ENCODE data around the gene PPP1R9A. TPM values are rescaled to one million over a fixed set of nuclear protein-coding genes. Genes with fewer than 3 reads are reported as not detected.

PPP1R9A gene
- polyA plus RNA-seq, 1 donor from 2014 or later, result 52.8 TPM

DNA sequence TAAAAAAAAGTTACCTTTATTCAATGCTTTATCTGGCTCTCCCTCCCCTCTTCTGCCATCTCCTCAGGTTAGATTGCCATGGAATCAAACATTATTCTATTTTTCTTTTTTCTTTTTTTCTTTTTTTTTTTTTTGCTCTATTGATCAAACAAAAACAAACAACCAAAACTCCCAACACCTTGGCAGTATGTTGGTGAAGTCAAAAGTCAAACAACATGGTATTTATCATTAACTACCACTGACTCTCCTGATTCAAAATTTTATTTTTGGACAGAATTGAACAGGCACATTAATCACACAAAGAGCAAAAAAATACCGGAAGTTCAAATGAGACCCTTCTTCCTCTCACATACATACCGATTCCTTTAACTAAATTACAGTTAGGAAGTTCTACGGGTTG lies 410.6 kb downstream of the PPP1R9A start:
- H3K27me3 ChIP-seq (ENCODE audit: insufficient read depth, low read depth, low read length), result no peaks in the 10 kb centered on the region
- no peak overlapping the region for H3K9ac ChIP-seq (ENCODE audit: low read length)

GRCh38 chr7:95318501-95319100 lies 411.2 kb downstream of the PPP1R9A start:
- H3K27ac ChIP-seq (ENCODE audit: low read length), result no peak overlapping the region
- H3K36me3 ChIP-seq (ENCODE audit: insufficient read depth, low read length), result no peaks in the 10 kb centered on the region
- H3K9me2 ChIP-seq (ENCODE audit: insufficient read depth, low read length), result no peaks in the 10 kb centered on the region
- no peaks in the 10 kb centered on the region for H3K79me2 ChIP-seq (replicated peaks; ENCODE audit: insufficient read depth, low read length)
- no peaks in the 10 kb centered on the region for H3K9me3 ChIP-seq (ENCODE audit: low read length)
- no peak overlapping the region for H2AFZ ChIP-seq (ENCODE audit: low read depth, low read length)
- H3F3A ChIP-seq (ENCODE audit: insufficient read depth, low read length, poor library complexity, severe bottlenecking), result no peaks in the 10 kb centered on the region
- H3K4me3 ChIP-seq (ENCODE audit: low read length), result no peak overlapping the region
- TF ChIP-seq EP300 (conservative IDR thresholded peaks at IDR 0.05; ENCODE audit: poor library complexity, severe bottlenecking), result no peak
- TF ChIP-seq SMC3 (conservative IDR thresholded peaks at IDR 0.05; ENCODE audit: poor library complexity), result no peak
- no peak for TF ChIP-seq MXI1 (conservative IDR thresholded peaks at IDR 0.05; ENCODE audit: poor library complexity, severe bottlenecking)
- TF ChIP-seq POLR2AphosphoS5 (IDR thresholded peaks at IDR 0.05), result no peak
- TF ChIP-seq, protein P1, sequence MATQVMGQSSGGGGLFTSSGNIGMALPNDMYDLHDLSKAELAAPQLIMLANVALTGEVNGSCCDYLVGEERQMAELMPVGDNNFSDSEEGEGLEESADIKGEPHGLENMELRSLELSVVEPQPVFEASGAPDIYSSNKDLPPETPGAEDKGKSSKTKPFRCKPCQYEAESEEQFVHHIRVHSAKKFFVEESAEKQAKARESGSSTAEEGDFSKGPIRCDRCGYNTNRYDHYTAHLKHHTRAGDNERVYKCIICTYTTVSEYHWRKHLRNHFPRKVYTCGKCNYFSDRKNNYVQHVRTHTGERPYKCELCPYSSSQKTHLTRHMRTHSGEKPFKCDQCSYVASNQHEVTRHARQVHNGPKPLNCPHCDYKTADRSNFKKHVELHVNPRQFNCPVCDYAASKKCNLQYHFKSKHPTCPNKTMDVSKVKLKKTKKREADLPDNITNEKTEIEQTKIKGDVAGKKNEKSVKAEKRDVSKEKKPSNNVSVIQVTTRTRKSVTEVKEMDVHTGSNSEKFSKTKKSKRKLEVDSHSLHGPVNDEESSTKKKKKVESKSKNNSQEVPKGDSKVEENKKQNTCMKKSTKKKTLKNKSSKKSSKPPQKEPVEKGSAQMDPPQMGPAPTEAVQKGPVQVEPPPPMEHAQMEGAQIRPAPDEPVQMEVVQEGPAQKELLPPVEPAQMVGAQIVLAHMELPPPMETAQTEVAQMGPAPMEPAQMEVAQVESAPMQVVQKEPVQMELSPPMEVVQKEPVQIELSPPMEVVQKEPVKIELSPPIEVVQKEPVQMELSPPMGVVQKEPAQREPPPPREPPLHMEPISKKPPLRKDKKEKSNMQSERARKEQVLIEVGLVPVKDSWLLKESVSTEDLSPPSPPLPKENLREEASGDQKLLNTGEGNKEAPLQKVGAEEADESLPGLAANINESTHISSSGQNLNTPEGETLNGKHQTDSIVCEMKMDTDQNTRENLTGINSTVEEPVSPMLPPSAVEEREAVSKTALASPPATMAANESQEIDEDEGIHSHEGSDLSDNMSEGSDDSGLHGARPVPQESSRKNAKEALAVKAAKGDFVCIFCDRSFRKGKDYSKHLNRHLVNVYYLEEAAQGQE (IDR thresholded peaks at IDR 0.05; ENCODE audit: borderline replicate concordance), result no peak
- TF ChIP-seq RAD21 (conservative IDR thresholded peaks at IDR 0.05), result no peak
- no peak for TF ChIP-seq TAF1 (IDR thresholded peaks at IDR 0.05; ENCODE audit: low read depth)
- no peak for TF ChIP-seq EZH2 (IDR thresholded peaks at IDR 0.05; ENCODE audit: borderline replicate concordance, insufficient read depth, low read length, poor library complexity, severe bottlenecking)
- TF ChIP-seq, protein P2, sequence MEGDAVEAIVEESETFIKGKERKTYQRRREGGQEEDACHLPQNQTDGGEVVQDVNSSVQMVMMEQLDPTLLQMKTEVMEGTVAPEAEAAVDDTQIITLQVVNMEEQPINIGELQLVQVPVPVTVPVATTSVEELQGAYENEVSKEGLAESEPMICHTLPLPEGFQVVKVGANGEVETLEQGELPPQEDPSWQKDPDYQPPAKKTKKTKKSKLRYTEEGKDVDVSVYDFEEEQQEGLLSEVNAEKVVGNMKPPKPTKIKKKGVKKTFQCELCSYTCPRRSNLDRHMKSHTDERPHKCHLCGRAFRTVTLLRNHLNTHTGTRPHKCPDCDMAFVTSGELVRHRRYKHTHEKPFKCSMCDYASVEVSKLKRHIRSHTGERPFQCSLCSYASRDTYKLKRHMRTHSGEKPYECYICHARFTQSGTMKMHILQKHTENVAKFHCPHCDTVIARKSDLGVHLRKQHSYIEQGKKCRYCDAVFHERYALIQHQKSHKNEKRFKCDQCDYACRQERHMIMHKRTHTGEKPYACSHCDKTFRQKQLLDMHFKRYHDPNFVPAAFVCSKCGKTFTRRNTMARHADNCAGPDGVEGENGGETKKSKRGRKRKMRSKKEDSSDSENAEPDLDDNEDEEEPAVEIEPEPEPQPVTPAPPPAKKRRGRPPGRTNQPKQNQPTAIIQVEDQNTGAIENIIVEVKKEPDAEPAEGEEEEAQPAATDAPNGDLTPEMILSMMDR (IDR thresholded peaks at IDR 0.05; ENCODE audit: poor library complexity, severe bottlenecking), result no peak
- no peaks in the 10 kb centered on the region for H4K20me1 ChIP-seq (ENCODE audit: insufficient read depth)
- H3K9ac ChIP-seq (ENCODE audit: low read length), result no peak overlapping the region
- H3K4me2 ChIP-seq (ENCODE audit: low read length), result no peak overlapping the region
- H3K27me3 ChIP-seq (ENCODE audit: insufficient read depth, low read depth, low read length), result no peaks in the 10 kb centered on the region

More for the DNA sequence above, 410.6 kb downstream of the PPP1R9A start:
- Histone ChIP-seq H3K4me2 (ENCODE audit: low read length) (no peak overlapping the region), H3F3A (ENCODE audit: insufficient read depth, low read length, poor library complexity, severe bottlenecking) (no peaks in the 10 kb centered on the region), H3K79me2 (replicated peaks; ENCODE audit: insufficient read depth, low read length) (no peaks in the 10 kb centered on the region), H2AFZ (ENCODE audit: low read depth, low read length) (no peak overlapping the region), H3K9me2 (ENCODE audit: insufficient read depth, low read length) (no peaks in the 10 kb centered on the region), H4K20me1 (ENCODE audit: insufficient read depth) (no peaks in the 10 kb centered on the region), H3K4me3 (ENCODE audit: low read length) (no peak overlapping the region), H3K36me3 (ENCODE audit: insufficient read depth, low read length) (no peaks in the 10 kb centered on the region), H3K9me3 (ENCODE audit: low read length) (no peaks in the 10 kb centered on the region), H3K27ac (ENCODE audit: low read length) (no peak overlapping the region)
- TF ChIP-seq TAF1 (IDR thresholded peaks at IDR 0.05; ENCODE audit: low read depth), result no peak
- TF ChIP-seq, protein P2 (IDR thresholded peaks at IDR 0.05; ENCODE audit: poor library complexity, severe bottlenecking), result no peak
- TF ChIP-seq SMC3 (conservative IDR thresholded peaks at IDR 0.05; ENCODE audit: poor library complexity), result no peak
- TF ChIP-seq EZH2 (IDR thresholded peaks at IDR 0.05; ENCODE audit: borderline replicate concordance, insufficient read depth, low read length, poor library complexity, severe bottlenecking), result no peak
- no peak for TF ChIP-seq EP300 (conservative IDR thresholded peaks at IDR 0.05; ENCODE audit: poor library complexity, severe bottlenecking)
- no peak for TF ChIP-seq MXI1 (conservative IDR thresholded peaks at IDR 0.05; ENCODE audit: poor library complexity, severe bottlenecking)
- TF ChIP-seq, protein P1 (IDR thresholded peaks at IDR 0.05; ENCODE audit: borderline replicate concordance), result no peak
- TF ChIP-seq POLR2AphosphoS5 (IDR thresholded peaks at IDR 0.05), result no peak
- TF ChIP-seq RAD21 (conservative IDR thresholded peaks at IDR 0.05), result no peak

Data from neural cell (in vitro differentiated cells).